ENCODE results near the gene FGFR3.
A peak's percentile ranks its signal among the peaks of the same experiment; 100 is the strongest.

The FGFR3 gene

GRCh38 chr4:1770245-1770644 lies 22.8 kb upstream of the FGFR3 start:
- DNase-seq (ENCODE audit: low spot score): no peak

DNA sequence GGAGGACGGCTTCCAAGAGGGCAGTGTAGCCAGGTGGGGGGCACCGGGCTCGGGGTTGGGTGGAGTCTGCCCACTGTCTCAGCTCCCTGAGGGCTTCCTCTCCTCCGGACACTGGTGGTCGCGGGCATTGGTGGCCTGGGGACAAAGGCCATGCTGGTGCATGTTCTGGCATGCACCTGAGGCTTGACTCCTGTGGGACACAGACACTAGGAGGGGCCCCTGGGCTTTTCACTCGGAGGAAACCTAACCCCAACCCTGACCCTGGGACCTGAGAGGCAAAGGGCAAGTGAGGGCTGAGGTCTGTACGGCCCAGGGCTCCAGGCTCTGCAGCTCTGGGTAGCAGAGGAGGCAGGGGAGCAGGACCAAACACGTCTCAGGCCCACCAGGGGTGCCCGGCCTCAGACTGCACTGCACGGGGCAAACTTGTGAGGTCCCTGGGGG lies 22.3 kb upstream of the FGFR3 start:
- DNase-seq (ENCODE audit: low spot score): no peak

DNA sequence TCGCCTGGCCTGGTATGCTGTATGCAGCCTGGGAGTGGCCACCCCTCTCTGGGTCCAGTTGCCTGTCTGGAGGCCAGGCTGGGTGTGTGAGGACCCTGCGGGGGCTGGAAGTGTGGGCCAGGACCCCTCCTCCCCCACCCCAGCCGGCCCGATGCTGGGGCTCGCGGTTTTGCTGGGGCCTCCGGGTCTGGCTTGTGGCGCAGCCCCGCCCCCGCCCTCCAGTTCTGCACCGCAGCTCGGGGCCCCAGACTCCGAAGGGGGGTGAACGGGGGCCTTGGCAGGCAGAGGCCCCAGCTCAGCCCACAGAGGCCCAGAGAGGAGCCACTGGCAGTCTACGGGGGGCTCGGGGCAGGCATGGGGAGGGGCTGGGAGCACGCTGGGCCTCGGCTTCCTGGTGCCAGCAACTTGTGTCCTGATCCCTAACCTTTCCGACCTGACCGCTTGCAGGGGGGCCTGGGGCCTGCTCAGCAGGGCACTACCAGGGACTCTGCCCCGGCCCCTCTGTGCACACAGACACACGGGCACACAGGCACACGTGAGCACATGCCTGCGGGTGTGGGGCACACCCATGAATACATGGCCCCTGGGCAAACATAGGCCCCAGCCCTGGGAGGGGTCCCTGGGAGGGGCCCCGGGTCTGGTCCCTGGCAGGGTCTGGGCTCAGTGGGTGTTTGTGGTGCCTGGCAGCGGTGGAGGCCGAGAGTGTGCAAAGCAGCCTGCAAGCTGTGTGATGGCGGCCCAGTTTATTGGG lies 21.4 kb upstream of the FGFR3 start:
- no peak for DNase-seq (ENCODE audit: low spot score)

DNA sequence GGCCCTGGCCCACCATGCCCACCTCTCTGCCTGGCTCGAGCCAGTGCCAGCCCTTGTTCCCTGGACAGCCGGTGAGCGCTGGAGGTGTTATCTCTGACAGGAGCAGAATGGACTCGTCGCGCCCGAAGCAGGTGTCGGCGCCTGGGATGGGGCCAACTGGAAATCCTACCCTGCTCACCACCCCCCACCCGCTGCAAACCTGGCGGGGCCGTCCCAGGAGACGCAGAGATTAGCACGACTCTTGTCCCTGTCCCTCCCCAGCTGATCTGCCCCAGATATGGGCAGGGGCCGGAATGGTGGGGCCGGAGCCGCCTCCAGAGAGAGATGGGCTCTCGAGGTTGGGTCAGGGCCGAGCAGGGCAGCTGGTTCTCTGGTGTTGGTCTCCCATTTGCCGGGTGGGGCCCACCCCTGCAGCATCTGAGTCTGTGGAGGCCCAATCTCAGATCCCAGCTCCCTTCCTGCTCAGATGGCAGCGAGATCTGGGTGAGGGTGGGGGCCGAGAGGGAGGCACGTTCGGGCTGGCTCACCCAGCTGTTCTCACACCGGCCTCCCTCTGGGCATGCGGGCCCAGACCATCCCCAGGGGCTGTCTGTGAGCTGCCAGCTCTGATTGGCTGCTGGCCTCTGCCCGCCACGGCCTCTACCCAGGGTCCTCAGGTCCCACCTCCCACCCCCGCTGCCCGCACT lies 20.1 kb upstream of the FGFR3 start:
- DNase-seq (ENCODE audit: low spot score): no peak

- DNase-seq (ENCODE audit: low spot score): no peak
These were observed 19.3 kb upstream of the FGFR3 start for GRCh38 chr4:1773754-1774153.

DNA sequence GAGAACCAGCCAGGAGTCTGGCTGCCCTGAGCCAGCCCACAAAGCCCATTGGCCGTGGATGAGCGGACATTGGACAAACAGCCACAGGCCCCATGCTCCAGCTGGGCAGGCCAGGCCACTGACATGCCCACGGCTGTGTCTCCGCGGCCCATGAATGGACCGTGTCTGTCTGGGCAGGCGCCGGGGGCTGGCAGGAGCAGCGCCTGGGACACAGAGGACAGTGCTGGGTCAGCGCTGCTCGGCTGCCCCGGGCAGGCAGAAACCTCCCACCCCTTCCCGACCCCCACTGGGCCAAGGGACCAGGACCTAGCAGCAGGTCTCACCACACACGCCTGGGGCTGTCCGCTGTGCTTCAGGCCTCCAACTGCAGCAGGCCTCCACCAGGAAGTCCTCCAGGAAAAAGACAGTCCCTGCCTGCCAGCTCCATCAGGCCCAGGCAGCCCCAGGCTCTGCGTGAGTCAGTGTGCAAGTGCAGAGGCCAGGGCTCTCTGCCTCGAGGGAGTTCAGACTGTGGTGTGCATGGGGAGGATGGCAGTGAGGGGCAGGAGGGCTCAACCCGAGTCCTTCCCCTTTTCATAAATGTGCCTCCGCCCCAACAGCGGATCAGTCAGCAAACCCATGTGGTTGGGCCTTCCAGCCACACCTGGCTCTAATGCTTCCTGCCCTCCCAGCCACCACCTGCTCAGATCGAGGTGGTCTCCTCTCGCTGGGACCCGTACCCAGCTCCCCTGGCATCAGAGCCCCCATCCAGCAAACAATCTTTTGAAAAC lies 17.2 kb upstream of the FGFR3 start:
- DNase-seq (ENCODE audit: low spot score): no peak

DNA sequence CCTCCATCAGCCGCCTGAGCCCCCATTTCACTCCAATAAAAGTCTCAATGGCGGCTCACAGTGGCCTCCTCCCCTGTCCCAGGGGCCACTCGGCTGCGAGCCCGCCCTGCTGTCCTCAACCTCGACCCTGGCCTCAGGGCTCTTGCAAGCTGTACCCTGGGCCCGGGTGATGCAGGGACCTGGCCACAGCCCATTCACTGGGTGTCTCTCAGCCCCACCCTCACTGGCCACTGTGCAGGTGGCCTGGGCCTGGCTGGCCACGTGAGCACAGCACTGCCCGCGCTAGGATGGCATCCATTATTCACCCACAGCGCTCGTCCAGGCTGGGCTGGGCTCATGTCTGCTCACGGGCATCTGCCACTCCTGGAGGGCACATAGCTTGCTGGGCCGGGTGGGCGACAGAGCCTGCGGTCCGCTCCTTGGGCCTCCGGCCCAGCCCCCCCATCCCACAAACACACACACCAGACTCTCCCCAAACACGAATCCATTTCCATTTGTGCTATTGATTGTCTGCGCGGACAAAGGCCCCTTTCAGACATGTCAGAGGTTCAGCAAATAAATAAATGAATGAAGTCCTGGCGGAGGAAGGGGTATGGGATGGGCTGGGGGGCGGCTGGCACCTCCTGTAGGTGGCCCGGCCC lies 16.5 kb upstream of the FGFR3 start:
- no peak for DNase-seq (ENCODE audit: low spot score)

GRCh38 chr4:1777822-1778641 lies 15.1 kb upstream of the FGFR3 start:
- peak; percentile 53 for DNase-seq (ENCODE audit: low spot score)

GRCh38 chr4:1778642-1779392 lies 14.3 kb upstream of the FGFR3 start:
- no peak for DNase-seq (ENCODE audit: low spot score)

DNA sequence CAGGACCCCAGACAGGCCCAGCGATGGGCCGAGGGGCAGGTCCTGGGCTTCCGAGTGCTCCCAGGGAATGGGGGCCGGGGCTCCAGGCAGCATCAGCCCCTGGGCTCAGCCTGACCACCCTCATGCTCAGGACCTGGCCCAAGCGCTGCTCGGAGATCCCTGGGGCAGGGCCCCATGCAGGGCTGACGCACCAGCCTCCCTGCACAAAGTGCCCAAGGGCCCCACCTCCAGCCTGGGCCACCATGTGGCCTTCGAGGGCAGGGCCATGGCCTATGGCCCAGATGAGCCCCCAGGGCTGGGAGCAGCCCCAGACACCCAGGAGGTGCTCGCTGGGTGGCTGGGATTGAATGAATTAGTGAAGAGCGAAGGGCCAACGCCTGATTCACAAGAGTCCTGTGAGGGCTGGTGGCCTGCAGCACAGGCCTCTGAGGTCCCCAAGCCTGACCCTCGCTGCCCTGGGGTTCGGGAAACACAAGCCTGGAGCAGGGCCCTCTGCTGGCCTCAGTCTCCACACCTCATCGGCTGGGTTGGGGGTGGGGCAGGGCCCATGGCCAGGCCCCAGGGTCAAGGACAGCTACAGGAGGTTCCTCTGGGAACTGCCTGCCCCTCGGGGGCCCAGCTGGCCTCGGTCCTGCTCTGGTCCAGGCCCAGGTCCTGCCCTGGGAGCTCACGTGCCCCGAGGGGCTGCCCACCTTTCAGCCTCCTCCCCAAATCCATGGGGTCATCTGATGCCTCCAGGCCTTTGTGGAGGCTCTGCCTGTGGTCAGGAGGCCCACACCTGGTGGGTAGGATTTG lies 13.3 kb upstream of the FGFR3 start:
- no peak for DNase-seq (ENCODE audit: low spot score)

DNA sequence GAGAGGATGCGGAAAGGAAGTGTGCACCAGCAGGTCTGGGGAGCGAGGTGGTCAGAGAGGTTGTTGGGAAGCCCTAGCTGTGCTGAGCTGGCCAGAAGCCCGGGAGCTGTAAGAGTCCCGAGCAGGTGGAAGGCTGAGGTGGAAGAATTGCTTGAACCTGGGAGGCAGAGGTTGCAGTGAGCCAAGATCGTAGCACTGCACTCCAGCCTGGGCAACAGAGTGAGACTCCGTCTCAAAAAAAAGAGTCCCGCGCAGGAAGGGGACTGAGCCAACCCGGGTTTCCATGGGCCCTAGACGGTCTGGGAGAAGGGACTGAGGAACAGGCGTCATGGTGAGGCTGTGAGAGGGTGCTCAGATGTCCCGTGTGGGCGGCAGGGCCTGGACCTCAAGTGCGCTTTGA lies 12.7 kb upstream of the FGFR3 start:
- DNase-seq (ENCODE audit: low spot score): no peak

- no peak for DNase-seq (ENCODE audit: low spot score)
These were observed 10.1 kb upstream of the FGFR3 start for GRCh38 chr4:1783015-1783414.

- no peak for DNase-seq (ENCODE audit: low spot score)
These were observed 9.1 kb upstream of the FGFR3 start for GRCh38 chr4:1783970-1784369.

GRCh38 chr4:1784395-1784788 lies 8.7 kb upstream of the FGFR3 start:
- no peak for DNase-seq (ENCODE audit: low spot score)

GRCh38 chr4:1784789-1785591 lies 8.1 kb upstream of the FGFR3 start:
- DNase-seq (ENCODE audit: low spot score): no peak

DNA sequence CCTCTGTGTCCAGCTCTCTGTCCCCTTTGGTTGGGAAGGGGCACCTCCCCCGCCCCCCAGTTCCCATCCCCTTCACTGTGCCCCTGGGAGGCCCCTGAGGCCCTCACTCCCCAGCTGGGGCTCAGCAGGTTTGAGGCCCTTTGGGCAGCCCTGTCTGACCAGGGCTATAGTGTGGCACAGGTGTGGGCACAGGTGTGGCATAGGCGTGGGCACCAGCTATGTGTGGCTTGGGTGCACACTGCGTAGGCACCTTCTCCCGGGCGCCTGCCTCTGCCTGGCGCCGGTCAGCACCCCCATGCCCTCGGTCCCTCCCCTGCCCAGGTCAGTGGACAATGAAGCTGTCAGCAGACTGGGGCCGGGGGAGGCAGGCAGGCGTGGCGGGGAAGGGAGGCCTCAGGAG lies 7.5 kb upstream of the FGFR3 start:
- DNase-seq (ENCODE audit: low spot score): no peak

DNA sequence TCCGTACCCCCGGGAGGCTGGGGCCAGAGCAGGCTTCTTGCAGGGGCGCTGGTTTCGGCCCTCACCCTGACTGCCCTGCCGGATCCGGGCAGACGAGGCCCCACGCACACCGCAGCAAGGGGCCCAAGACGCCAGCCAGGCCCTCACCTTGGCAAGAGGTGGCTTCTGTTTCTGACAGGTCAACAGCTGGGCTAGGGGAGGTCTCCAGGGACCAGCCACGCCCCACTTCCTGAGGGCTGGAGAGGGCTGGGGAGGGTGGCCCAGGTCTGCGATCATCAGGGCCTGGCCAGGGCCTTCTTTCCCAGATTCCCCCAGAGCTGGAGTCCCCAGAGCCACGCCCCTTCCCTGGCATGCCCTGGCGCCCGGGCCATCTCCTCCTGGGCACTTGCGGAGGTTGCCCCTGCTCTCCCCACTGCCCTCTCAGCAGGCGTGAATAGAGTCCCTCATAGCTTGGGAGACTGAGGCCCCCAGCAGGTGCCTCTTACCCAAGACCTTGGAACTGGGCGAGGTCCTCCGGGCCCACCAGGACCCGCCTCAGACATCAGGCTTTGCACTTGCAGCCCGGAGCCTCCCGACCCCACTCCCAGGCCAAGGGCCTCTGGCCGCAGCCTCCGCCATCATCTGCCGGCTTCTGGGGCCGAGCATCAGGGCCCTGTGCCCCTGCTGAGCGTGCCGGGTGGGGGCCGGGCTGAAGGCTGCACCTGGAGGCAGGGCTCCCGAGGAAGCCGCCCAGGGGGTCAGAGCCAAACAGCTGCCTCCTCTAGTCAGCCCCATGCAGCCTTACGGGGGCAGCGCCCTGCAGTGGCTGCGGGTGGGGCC lies 6.3 kb upstream of the FGFR3 start:
- no peak for DNase-seq (ENCODE audit: low spot score)

- no peak for DNase-seq (ENCODE audit: low spot score)
These were observed 5.5 kb upstream of the FGFR3 start for GRCh38 chr4:1787411-1788077.
